Skeletal muscle tissue (tissue), 4 donors: ENCODE measurements around the gene NKX2-8. TPM values are rescaled to one million over a fixed set of nuclear protein-coding genes. Genes with fewer than 3 reads are reported as not detected.

Experiments used
- H3K27ac ChIP-seq: one replicate; pipeline ENCODE4 v1.7.0; 2013; ENCODE audit warnings: mild to moderate bottlenecking, low read depth, low read length, inconsistent platforms
- H3K27me3 ChIP-seq, 3 donors: one replicate each; pipeline ENCODE4 v1.7.0; 2013; ENCODE audit warnings: low read length in 3 of 3; ENCODE audit not compliant: control insufficient read depth in 3 of 3, insufficient read depth in 3 of 3
- H3K36me3 ChIP-seq, 3 donors: one replicate each; pipeline ENCODE4 v1.7.0; 2013; ENCODE audit warnings: low read length in 3 of 3; ENCODE audit not compliant: control insufficient read depth in 3 of 3, insufficient read depth in 3 of 3
- H3K4me1 ChIP-seq, 3 donors: one replicate each; pipeline ENCODE4 v1.7.0; 2013; ENCODE audit warnings: low read length in 3 of 3, mild to moderate bottlenecking in 3 of 3; ENCODE audit not compliant: control insufficient read depth in 3 of 3, insufficient read depth in 3 of 3
- H3K4me3 ChIP-seq, 3 donors: one replicate each; pipeline ENCODE4 v1.7.0; 2013; ENCODE audit warnings: low read length in 3 of 3
- H3K9ac ChIP-seq, 3 donors: one replicate each; pipeline ENCODE4 v1.7.0; 2013; ENCODE audit warnings: low read length in 3 of 3, mild to moderate bottlenecking in 3 of 3, moderate library complexity in 2 of 3, low read depth in 1 of 3
- H3K9me3 ChIP-seq, 3 donors: one replicate each; pipeline ENCODE4 v1.7.0; 2013; ENCODE audit warnings: low read length in 3 of 3; ENCODE audit not compliant: control insufficient read depth in 3 of 3
- total RNA-seq: library from RNA; depleted of rRNA; stranded (reverse); fragments of >200 nt; gene quantifications from one replicate; pipeline ENCODE4 v1.2.3, GENCODE V29; 2014
- donor health status: Osteomylitis.

Gene NKX2-8
- total RNA-seq, 1 donor from 2014 or later = not detected

DNA sequence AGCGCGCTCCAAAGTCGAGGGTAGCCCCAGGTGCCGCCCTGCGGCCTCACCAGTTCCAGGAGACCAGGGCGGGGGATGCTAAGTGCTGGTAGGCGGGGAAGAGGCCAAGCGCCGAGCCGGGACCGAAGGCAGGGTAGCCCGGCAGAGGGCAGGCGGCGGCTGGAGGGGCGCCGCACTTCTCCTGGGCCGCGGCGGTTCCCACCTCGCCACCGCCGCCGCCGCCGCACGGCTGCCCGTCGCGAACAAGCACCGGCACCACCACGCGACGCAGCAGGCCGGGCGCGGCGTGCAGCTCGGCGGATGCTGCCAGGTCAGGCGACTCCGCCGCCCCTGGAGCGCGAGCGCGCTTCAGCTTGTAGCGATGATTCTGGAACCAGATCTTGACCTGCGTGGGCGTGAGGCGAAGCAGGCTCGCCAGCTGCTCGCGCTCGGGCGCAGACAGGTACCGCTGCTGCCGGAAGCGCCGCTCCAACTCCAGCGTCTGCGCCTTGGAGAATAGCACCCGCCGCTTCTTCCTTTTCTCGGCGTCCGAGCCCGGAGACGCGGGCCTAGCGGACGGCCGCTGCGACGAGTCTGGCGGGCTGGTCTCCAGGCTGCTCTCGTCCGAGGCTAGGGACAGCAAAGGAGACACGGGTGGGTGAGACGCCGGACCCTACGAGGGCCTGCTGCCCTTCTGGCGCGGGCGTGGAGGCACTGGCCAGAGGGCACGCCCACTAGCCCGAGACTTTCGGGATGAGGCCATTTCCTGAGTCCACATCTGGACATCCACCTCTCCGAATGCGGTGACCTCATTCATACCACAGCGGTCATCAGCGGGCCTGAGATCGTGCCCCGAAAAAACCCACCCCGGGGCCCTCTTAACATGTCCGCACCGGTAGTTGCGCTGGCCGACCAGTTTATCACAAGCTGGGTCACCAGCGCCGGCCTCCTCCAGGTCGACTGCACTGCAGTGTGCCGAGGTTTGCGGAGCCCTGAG lies 1.3 kb downstream of the NKX2-8 start:
- H3K27ac ChIP-seq = no peak overlapping the region
- no peaks in the 10 kb centered on the region for H3K36me3 ChIP-seq
- H3K4me3 ChIP-seq = peak overlapping the region; percentile 43 to 67 (median 66)
- H3K9me3 ChIP-seq = no peaks in the 10 kb centered on the region
- H3K27me3 ChIP-seq = peaks cover 76 to 86% (median 76%) of the 10 kb centered on the region in 3 donors
- H3K4me1 ChIP-seq = peaks cover 6 to 19% (median 17%) of the 10 kb centered on the region in 3 donors
- H3K9ac ChIP-seq = no peak overlapping the region

DNA sequence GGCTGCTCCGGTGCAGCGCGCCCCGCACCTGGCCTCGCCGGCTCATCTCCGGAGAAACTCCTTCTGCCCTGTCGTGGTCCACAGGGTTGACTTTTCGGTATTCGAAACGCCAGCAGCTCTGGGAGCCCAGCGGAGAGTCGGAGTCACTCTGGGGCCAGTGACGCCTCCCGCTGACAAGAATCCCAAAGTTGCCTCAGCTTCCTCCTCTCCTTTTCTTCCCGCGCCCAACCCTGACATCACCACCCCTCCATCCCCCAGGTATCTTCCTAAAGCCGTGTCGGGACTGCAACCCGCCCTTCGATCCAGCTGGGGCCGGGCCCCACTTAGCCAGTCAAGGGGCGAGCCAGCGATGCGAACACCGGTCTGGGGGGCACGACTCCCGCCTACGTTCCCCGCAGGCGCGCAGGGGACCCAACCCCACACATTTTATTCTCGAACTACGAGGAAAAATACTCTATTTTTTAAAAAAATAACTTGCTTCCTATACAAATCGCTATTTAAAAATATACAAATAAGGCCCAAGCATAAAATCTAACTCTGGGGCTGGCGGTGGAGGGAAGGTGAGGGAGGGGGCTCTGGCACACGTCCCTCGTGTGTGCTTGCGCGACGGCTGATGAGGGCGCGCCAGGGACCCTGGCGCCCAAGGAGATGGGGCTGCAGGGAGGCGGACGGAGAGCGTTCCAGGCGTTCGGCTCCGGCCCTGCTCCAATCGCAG lies 2.1 kb downstream of the NKX2-8 start:
- peak overlapping the region in 2 of 3 donors; percentile 66 to 67 for H3K4me3 ChIP-seq
- H3K27me3 ChIP-seq = peaks cover 72 to 86% (median 77%) of the 10 kb centered on the region in 3 donors
- H3K9me3 ChIP-seq = no peaks in the 10 kb centered on the region
- H3K9ac ChIP-seq = no peak overlapping the region
- H3K4me1 ChIP-seq = peaks cover 6 to 19% (median 17%) of the 10 kb centered on the region in 3 donors
- H3K36me3 ChIP-seq = no peaks in the 10 kb centered on the region
- H3K27ac ChIP-seq = no peak overlapping the region

DNA sequence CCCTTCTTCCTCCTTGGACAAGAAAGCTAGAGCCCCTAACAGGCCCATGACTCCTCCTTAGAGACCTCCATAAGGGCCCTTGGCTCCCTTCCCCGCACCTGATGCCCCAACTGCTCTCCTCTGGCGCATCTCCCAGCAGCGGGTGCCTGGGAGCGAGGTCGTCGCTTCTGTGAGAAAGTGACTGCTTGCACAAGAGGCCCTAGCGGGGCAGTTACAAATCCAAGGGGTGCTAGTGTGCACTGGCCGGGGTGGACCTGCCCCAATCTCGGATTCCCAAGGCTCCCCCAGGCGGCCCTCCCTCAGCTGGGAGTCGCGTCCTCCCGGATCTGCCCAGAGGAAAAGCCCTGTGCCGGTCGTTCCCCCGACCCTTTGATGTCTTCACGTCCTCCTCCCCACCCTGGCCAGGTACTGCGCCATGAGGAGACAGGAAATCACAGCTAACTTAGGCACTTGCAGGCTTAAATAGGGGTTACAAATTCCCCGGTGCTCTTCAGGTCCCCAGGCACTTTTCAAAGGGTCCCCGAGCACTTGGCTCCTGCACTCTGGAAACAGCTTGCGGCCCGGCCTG lies 2.8 kb downstream of the NKX2-8 start:
- H3K9ac ChIP-seq = no peak overlapping the region
- no peaks in the 10 kb centered on the region for H3K9me3 ChIP-seq
- no peaks in the 10 kb centered on the region for H3K36me3 ChIP-seq
- peaks cover 6 to 19% (median 17%) of the 10 kb centered on the region in 3 donors for H3K4me1 ChIP-seq
- no peak overlapping the region for H3K4me3 ChIP-seq
- peaks cover 66 to 79% (median 71%) of the 10 kb centered on the region in 3 donors for H3K27me3 ChIP-seq
- H3K27ac ChIP-seq = no peak overlapping the region

DNA sequence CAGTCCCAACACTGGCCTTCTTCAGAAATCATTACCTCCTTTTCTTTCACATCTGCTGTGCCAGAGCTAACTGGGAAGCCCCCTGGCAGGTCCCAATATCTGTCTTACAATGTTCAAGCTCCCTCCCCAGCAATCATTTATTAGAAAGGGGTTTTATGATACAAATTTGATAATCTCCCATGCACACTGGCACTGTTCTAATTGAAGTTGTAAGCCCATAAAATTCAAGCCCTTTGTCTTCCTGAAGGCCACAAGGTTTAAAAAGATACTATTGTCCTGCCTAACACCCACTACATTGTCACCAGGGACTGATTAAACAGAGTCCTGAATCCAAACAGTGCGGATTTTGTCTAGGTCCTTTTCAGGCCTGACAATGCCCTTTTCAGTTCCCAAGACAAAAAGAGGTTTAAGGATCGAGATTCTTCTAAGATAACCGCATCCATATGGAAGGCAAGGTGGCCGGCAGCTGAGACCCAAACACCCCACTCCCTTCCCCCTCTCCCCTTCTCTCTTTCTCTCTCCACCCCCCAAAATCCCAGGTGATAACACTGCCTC lies 3.3 kb downstream of the NKX2-8 start:
- H3K4me3 ChIP-seq = no peak overlapping the region
- no peaks in the 10 kb centered on the region for H3K9me3 ChIP-seq
- H3K4me1 ChIP-seq = peaks cover 6 to 19% (median 17%) of the 10 kb centered on the region in 3 donors
- no peak overlapping the region for H3K9ac ChIP-seq
- peaks cover 60 to 76% (median 69%) of the 10 kb centered on the region in 3 donors for H3K27me3 ChIP-seq
- H3K27ac ChIP-seq = no peak overlapping the region
- H3K36me3 ChIP-seq = no peaks in the 10 kb centered on the region

DNA sequence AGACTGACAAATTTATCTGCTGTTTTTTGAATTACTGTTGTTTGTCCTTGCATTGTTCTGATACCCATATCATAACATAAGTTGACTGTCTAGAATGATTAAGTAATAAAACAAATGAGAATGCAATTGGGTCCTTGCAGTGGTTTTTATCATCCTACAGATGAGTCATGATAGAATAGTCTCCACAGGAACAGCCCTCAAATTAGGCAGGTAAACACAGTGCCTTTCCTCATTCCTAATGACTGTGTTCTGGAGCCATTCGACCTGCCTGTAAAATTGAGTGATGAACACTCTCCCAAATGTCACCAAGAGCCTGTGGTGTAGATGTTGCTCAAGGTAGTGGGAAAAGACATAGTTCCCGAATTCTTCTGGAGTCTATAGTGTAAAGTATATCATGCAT lies 12.3 kb downstream of the NKX2-8 start:
- H3K4me3 ChIP-seq = no peak overlapping the region
- peaks cover 2 to 14% (median 10%) of the 10 kb centered on the region in 3 donors for H3K27me3 ChIP-seq
- no peaks in the 10 kb centered on the region for H3K9me3 ChIP-seq
- no peak overlapping the region for H3K9ac ChIP-seq
- H3K4me1 ChIP-seq = no peaks in the 10 kb centered on the region
- H3K27ac ChIP-seq = no peak overlapping the region
- H3K36me3 ChIP-seq = no peaks in the 10 kb centered on the region

DNA sequence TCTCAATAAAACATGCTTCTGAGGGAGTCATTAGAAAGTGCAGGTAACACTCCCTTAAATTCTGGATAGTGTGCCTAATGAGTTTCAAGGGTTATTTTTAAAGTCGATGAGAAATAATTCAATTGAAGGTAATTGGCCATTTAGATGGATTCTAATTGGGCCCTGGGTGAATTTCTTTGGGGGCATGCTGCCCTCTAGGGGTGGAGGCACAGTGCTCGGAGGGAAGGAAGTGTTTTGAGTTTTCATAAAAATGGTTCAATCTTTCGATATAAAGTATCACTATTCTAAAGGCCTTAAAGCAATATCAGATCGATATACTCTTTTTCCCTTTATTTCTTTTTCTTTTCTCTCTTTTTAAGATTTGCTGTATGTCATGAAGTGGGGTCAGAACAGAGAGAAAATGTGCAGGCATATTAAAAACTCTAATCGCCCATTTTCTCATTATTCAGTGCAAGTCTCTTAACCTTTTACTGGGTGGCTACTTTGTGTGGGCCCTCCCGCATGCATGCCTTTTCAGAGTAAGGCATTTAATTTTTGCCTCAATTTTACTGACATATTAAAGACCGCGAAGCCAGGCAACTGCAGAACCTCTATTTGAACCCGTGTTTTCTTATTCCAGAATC lies 25.5 kb downstream of the NKX2-8 start:
- Histone ChIP-seq H3K4me1 (no peaks in the 10 kb centered on the region), H3K9me3 (no peaks in the 10 kb centered on the region), H3K4me3 (no peak overlapping the region), H3K9ac (no peak overlapping the region), H3K27me3 (peaks cover 5 to 21% (median 9%) of the 10 kb centered on the region in 3 donors), H3K36me3 (no peaks in the 10 kb centered on the region), H3K27ac (no peak overlapping the region)

DNA sequence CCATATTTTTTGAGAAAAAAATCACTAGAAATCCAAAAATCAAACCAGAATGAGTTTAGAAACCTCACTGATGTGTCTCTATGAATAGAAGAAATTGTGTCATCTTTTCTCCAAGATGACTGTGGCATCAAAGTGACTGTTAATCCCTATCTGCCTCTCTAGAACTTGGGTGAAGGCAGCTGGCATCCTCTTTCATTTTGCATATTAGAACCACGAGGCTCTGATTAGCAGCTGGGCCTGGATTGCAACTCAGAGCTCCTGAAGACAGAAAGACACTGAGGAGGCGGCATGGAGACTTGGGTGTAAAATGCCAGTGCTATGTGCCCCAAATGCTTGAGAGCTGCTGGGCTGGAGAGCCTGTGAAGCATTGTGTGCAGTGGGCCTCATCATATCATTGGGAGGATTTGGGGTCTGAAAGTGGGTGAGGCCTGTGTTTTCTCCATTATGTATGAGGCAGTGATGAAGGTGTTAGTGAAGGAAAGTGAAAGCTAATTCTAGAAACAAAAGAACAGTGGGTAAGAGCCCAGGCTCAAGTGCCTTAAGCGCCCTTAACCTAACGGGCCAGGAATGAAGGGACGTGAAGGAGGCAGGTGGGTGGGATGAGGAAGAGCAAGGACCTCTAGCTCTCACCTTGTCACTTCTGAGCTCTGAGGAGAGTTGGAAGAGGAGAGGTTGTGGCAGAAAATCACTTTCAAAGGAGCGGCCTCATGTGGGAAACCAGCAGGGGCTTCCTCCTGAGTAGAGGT lies 26.2 kb downstream of the NKX2-8 start:
- H3K4me3 ChIP-seq = no peak overlapping the region
- H3K9ac ChIP-seq = no peak overlapping the region
- H3K27me3 ChIP-seq = peaks cover 4 to 16% (median 5%) of the 10 kb centered on the region in 3 donors
- H3K4me1 ChIP-seq = no peaks in the 10 kb centered on the region
- H3K27ac ChIP-seq = no peak overlapping the region
- no peaks in the 10 kb centered on the region for H3K36me3 ChIP-seq
- no peaks in the 10 kb centered on the region for H3K9me3 ChIP-seq

DNA sequence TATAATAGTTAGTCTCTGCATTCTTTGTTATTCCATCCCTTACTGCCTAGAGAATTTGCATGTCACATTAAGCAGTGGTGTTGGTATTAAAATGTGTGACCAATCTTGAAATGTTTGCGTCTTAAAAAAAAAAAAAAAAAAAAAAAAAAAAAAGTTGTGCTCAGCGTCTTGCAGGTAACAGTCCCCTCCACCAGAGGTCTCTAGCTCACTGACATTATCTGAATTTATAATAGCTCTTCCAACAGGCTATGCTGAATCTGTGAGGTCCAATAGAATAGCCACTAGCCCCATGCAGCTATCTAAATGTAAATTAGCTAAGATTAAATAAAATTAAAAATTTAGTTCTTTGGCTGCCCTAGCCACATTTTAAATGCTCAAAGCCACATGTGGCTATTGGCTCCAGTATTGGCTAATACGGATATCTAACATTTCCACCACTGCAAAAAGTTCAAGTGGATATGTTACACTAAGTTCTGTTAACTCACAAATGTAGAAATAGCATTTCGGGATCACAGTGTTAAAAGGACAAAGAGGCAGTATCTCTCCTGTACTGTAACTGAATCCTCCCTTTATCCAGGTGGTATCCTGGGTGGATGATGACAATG lies 28.7 kb downstream of the NKX2-8 start:
- Histone ChIP-seq H3K9me3 (no peaks in the 10 kb centered on the region), H3K36me3 (no peaks in the 10 kb centered on the region), H3K27me3 (peaks cover 0 to 12% (median 0%) of the 10 kb centered on the region in 3 donors), H3K4me1 (no peaks in the 10 kb centered on the region), H3K9ac (no peak overlapping the region), H3K27ac (no peak overlapping the region), H3K4me3 (no peak overlapping the region)
